ENCODE data around the gene SCYL3. TPM values are rescaled to one million over a fixed set of nuclear protein-coding genes. Genes with fewer than 3 reads are reported as not detected.

Gene SCYL3
- total RNA-seq, 1 experiment from 2014 or later: 7.4 TPM

- Mint-ChIP-seq H3K36me3 (ENCODE audit: insufficient read depth, unreplicated experiment) (no peaks in the 10 kb centered on the region), H3K9me3 (ENCODE audit: unreplicated experiment) (no peaks in the 10 kb centered on the region), H3K27ac (ENCODE audit: low read depth, unreplicated experiment) (no peak overlapping the region), H3K27me3 (ENCODE audit: insufficient read depth, unreplicated experiment) (no peaks in the 10 kb centered on the region), H3K4me1 (ENCODE audit: insufficient read depth, unreplicated experiment) (peaks cover 11% of the 10 kb centered on the region), H3K4me3 (ENCODE audit: unreplicated experiment) (no peak overlapping the region)
- CTCF ChIA-PET: no interaction called here
- TF ChIP-seq, protein P1, sequence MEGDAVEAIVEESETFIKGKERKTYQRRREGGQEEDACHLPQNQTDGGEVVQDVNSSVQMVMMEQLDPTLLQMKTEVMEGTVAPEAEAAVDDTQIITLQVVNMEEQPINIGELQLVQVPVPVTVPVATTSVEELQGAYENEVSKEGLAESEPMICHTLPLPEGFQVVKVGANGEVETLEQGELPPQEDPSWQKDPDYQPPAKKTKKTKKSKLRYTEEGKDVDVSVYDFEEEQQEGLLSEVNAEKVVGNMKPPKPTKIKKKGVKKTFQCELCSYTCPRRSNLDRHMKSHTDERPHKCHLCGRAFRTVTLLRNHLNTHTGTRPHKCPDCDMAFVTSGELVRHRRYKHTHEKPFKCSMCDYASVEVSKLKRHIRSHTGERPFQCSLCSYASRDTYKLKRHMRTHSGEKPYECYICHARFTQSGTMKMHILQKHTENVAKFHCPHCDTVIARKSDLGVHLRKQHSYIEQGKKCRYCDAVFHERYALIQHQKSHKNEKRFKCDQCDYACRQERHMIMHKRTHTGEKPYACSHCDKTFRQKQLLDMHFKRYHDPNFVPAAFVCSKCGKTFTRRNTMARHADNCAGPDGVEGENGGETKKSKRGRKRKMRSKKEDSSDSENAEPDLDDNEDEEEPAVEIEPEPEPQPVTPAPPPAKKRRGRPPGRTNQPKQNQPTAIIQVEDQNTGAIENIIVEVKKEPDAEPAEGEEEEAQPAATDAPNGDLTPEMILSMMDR (IDR thresholded peaks at IDR 0.05; ENCODE audit: unreplicated experiment): no peak
- no TSS peak for BruUV-seq (replicated peaks)
- no peak for DNase-seq (ENCODE audit: unreplicated experiment)
- POLR2A ChIA-PET: no interaction called here
- intact Hi-C loops (cut with micrococcal nuclease): no loop called here
Measured at GRCh38 chr1:169931795-169932231, 38.1 kb upstream of the SCYL3 start.

DNA sequence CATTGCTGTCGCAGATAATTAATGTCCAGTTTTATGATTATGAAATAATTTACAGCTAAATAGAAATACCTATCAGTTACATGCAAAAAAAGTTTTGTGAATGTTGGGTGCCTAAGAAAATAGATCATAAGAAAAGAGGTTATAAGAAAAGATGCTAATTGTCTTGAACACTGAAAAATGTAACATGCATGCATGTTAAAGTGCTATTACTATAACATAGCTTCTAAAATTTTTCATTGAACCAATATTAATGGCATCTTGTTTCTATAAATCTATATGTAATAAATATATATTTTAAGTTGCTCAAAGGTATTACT lies 35.5 kb upstream of the SCYL3 start:
- ChIA-PET CTCF (interaction anchor here (0.6 to 2.4 kb wide), 27 partner anchors 10 to 1317 kb away, joined by 3 to 18 read pairs (median 3); partner anchors contain the start of gene MROH9), POLR2A (interaction anchor here (0.9 kb wide), 2 partner anchors 39 to 603 kb away, joined by 3 read pairs; partner anchors contain the start of gene GORAB)
- Mint-ChIP-seq H3K4me3 (ENCODE audit: unreplicated experiment) (no peak overlapping the region), H3K27ac (ENCODE audit: low read depth, unreplicated experiment) (no peak overlapping the region), H3K9me3 (ENCODE audit: unreplicated experiment) (no peaks in the 10 kb centered on the region), H3K4me1 (ENCODE audit: insufficient read depth, unreplicated experiment) (peaks cover 5% of the 10 kb centered on the region), H3K36me3 (ENCODE audit: insufficient read depth, unreplicated experiment) (peaks cover 9% of the 10 kb centered on the region), H3K27me3 (ENCODE audit: insufficient read depth, unreplicated experiment) (no peaks in the 10 kb centered on the region)
- DNase-seq (ENCODE audit: unreplicated experiment): no peak
- intact Hi-C loops (cut with micrococcal nuclease): loop anchor here (1.0 to 2.0 kb wide), 6 partner anchors 82 to 1000 kb away; partner anchors contain the start of gene KIFAP3
- no TSS peak for BruUV-seq (replicated peaks)
- TF ChIP-seq, protein P1 (IDR thresholded peaks at IDR 0.05; ENCODE audit: unreplicated experiment): no peak

DNA sequence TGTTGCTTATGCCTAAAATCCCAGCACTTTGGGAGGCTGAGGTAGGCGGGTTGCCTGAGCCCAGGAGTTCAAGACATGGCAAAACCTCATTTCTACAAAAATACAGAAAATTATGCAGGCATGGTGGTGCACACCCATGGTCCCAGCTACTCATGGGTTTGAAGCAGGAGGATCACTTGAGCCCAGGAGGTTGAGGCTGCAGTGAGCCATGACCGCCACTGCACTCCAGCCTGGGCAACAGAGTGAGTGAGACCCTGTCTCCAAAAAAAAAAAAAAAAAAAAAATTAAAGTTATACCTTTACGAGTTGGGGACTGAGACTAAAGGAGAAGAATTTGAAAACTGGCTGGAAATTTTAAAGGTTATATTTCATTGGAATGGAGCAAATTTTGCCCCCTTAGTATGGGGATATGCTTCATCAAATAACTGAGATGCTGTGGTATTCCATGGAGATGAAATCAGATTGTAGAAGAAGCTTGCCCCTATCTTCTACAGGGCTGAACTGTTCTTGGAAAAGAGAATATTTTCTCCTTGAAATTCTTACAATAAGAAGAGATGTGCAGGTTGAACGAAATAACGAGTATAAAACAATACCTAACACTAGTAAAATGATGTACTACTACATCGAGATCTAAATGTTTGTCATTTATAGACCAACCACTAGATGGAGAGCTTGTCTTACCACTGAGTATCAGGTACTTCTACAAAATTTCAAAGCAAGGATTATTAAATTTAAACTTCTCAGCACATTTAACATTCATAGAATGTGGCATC lies 34.9 kb upstream of the SCYL3 start:
- no peak overlapping the region for H3K27ac Mint-ChIP-seq (ENCODE audit: low read depth, unreplicated experiment)
- intact Hi-C loops (cut with micrococcal nuclease): loop anchor here (1.0 to 2.0 kb wide), 6 partner anchors 82 to 1001 kb away; partner anchors contain the start of gene KIFAP3
- H3K4me1 Mint-ChIP-seq (ENCODE audit: insufficient read depth, unreplicated experiment): no peaks in the 10 kb centered on the region
- POLR2A ChIA-PET: interaction anchor here (0.9 to 1.1 kb wide), 3 partner anchors 39 to 603 kb away, joined by 3 read pairs; partner anchors contain the start of gene GORAB
- peaks cover 9% of the 10 kb centered on the region for H3K36me3 Mint-ChIP-seq (ENCODE audit: insufficient read depth, unreplicated experiment)
- CTCF ChIA-PET: interaction anchor here (0.6 to 2.4 kb wide), 33 partner anchors 9 to 1317 kb away, joined by 3 to 18 read pairs (median 3); partner anchors contain the start of gene MROH9
- no peak overlapping the region for H3K4me3 Mint-ChIP-seq (ENCODE audit: unreplicated experiment)
- peak; percentile 67 for DNase-seq (ENCODE audit: unreplicated experiment)
- TF ChIP-seq, protein P1 (IDR thresholded peaks at IDR 0.05; ENCODE audit: unreplicated experiment): peak; percentile 84
- BruUV-seq (replicated peaks): no TSS peak
- no peaks in the 10 kb centered on the region for H3K9me3 Mint-ChIP-seq (ENCODE audit: unreplicated experiment)
- H3K27me3 Mint-ChIP-seq (ENCODE audit: insufficient read depth, unreplicated experiment): no peaks in the 10 kb centered on the region
